GM12875 (cell line): ENCODE data around the gene TMEM270.

Experiments used
- H3K4me3 ChIP-seq: one replicate; pipeline ENCODE4 v1.5.1; 2011; ENCODE audit warnings: low read depth, low read length, control low read depth
- TF ChIP-seq, protein P1 (sequence below): IDR thresholded peaks from 2 replicates; pipeline ENCODE4 v1.5.1; 2011; ENCODE audit warnings: low read depth, mild to moderate bottlenecking, control low read depth, inconsistent platforms, low read length, moderate library complexity, borderline replicate concordance; ENCODE audit not compliant: insufficient read depth

Gene TMEM270

DNA sequence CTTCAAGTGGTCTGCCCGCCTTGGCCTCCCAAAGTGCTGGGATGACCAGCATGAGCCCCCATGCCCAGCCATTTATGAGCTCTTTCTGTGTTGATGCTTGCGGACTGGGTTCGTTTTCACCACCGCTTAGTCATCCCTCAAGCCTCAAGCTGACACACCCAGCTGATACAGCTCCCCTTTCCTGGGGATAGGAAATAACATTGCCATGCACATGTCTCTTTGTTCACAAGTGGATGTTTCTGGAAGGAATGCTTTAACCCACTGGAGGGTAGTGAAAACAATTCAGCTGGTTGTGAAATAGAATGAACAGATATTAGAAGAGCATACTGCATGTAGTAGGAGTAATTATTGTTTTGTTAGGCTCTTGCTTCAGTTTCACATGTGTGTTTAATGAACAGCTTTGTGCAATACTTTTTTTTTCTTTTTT is 10.2 kb upstream of the TMEM270 start:
- no peak overlapping the region for H3K4me3 ChIP-seq
- TF ChIP-seq, protein P1, sequence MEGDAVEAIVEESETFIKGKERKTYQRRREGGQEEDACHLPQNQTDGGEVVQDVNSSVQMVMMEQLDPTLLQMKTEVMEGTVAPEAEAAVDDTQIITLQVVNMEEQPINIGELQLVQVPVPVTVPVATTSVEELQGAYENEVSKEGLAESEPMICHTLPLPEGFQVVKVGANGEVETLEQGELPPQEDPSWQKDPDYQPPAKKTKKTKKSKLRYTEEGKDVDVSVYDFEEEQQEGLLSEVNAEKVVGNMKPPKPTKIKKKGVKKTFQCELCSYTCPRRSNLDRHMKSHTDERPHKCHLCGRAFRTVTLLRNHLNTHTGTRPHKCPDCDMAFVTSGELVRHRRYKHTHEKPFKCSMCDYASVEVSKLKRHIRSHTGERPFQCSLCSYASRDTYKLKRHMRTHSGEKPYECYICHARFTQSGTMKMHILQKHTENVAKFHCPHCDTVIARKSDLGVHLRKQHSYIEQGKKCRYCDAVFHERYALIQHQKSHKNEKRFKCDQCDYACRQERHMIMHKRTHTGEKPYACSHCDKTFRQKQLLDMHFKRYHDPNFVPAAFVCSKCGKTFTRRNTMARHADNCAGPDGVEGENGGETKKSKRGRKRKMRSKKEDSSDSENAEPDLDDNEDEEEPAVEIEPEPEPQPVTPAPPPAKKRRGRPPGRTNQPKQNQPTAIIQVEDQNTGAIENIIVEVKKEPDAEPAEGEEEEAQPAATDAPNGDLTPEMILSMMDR: no peak

DNA sequence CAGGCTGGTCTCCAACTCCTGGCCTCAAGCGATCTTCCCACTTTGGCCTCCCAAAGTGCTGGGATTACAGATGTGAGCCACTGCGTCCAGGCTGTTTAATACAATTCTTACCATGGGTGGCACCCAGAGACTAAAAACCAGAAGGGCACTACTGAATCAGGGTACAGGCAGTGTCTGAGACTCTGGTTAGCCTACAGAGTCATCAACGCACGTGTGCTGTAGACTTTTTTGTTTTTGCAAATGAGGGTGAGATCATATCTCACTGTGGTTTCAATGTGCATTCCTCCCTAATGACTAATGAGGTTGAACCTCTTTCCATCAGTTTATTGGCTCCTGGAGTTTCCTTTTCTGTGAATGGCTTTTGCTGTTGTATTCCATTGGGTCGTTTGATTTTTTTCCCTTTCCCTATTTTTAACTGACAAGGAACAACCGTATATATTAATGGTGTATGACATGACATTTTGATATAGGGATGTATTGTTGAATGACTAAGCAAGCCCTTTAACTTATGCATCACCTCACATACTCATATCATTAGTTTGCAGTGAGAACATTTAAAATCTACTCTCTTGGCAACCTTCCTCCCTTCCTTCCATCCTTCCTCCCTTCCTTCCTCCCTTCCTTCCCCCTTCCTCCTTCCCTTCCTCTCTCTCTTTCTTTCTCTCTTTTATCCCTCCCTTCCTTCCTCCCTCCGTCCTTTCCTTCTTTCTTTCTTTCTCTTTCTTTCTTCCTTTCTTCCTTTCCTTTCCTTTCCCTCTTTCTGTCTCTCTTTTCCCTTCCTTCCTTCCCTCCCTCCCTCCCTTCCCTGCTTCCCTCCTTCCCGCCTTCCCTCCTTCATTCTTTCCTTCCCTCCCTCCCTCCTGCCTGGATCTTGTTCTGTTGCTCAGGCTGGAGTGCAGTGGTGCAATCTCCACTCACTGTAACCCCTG is 9.3 kb upstream of the TMEM270 start:
- no peak overlapping the region for H3K4me3 ChIP-seq
- TF ChIP-seq, protein P1: no peak

DNA sequence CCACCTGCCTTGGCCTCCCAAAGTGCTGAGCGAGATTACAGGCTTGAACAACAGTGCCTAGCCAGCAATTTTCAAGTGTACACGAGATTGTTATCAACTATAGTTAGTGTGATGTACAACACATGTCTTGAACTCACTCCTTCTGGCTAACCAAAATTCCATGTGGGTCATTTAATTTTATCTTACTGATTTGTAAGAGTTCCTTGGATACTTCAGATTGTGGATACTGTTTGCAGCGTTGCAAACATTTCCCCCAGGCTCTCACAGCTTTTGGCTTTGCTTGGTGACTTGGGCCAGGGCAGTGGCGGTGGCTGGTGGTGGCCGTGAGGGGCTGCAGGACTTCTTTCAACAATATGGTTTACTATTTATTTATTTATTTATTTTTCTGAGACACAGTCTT is 8.5 kb upstream of the TMEM270 start:
- H3K4me3 ChIP-seq: no peak overlapping the region
- TF ChIP-seq, protein P1: no peak

DNA sequence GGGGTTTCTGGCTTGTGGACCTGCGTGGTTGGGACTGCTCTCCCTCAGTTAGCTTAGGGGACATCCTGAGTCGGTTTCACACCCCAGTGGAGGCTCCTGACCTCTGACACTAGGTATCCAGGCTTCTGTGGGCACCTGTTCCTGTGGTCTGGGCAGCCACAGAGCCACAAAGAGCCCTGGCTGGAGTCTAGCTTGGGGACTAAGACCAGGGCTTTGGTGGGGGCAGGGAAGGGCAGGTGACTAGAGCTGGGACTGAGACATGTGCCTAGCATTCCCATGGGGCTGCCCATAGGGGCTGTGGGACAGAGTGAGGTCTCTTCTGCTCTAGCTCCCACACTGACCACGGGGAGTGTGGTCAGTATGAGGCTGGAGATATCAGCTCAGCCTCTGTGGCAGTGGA is 4.0 kb upstream of the TMEM270 start:
- TF ChIP-seq, protein P1: no peak
- no peak overlapping the region for H3K4me3 ChIP-seq

DNA sequence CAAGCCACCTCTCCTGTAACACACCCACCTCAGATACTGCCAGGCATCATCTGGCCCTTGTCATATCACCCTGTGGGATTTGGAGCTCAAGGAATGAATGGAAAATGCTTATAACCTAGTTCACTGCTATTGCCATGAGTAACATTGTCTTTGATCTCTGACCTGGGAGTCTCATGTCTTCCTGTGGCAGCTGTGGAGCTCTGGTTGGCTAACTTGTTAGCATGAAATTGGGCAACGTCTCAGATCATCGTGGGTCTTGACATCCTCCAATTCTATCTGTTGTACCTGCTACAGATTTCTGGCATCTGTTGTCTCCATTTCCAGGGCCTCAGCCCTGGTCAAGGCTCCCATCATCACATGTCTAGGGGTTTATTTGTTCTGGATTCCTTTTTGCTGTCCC is 2.2 kb upstream of the TMEM270 start:
- no peak overlapping the region for H3K4me3 ChIP-seq
- TF ChIP-seq, protein P1: no peak

DNA sequence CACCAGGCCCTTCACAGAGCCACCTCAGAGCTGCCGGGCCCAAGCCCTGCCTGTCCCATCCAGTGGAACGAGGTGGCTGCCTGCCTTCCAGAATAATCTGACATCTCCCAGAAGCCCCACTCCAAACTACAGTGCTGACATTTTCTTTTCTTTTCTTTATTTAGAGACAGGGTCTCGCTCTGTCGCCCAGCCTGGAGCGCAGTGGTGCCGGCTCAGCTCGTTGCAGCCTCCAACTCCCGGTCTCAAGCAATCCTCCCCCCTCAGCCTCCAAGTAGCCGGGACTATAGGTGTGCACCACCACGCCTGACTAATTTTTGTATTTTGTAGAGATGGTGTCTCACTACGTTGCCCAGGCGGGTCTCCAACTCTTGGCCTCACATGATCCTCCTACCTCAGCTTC is 346 bp downstream of the TMEM270 start:
- no peak overlapping the region for H3K4me3 ChIP-seq

More for the DNA sequence above, 346 bp downstream of the TMEM270 start:
- TF ChIP-seq, protein P1: no peak
